ENCODE measurements around the gene MYH15.

MYH15 gene

GRCh38 chr3:108415661-108416060, 94.7 kb downstream of the MYH15 start:
- no peak for DNase-seq (ENCODE audit: low read depth in 2 of 2)

GRCh38 chr3:108414007-108414406, 96.4 kb downstream of the MYH15 start:
- no peak for DNase-seq (ENCODE audit: low read depth in 2 of 2)

GRCh38 chr3:108412121-108412750, 98.2 kb downstream of the MYH15 start:
- no peak for DNase-seq (ENCODE audit: low read depth in 2 of 2)

- no peak for DNase-seq (ENCODE audit: low read depth in 2 of 2)
These were observed 99.8 kb downstream of the MYH15 start for GRCh38 chr3:108410531-108410984.

- no peak for DNase-seq (ENCODE audit: low read depth in 2 of 2)
These were observed 100.6 kb downstream of the MYH15 start for GRCh38 chr3:108409800-108410178.

GRCh38 chr3:108408883-108409799, 101.3 kb downstream of the MYH15 start:
- no peak for DNase-seq (ENCODE audit: low read depth in 2 of 2)

- no peak for DNase-seq (ENCODE audit: low read depth in 2 of 2)
These were observed 102.5 kb downstream of the MYH15 start for GRCh38 chr3:108407886-108408285.

- peak in 1 of 2 donors; percentile 26 for DNase-seq (ENCODE audit: low read depth in 2 of 2)
These were observed 103.7 kb downstream of the MYH15 start for GRCh38 chr3:108406661-108407206.

GRCh38 chr3:108406063-108406660, 104.2 kb downstream of the MYH15 start:
- DNase-seq (ENCODE audit: low read depth in 2 of 2): no peak

- no peak for DNase-seq (ENCODE audit: low read depth in 2 of 2)
These were observed 106.0 kb downstream of the MYH15 start for GRCh38 chr3:108404368-108404767.

GRCh38 chr3:108403686-108404345, 106.6 kb downstream of the MYH15 start:
- DNase-seq (ENCODE audit: low read depth in 2 of 2): no peak

GRCh38 chr3:108403198-108403597, 107.2 kb downstream of the MYH15 start:
- no peak for DNase-seq (ENCODE audit: low read depth in 2 of 2)

- DNase-seq (ENCODE audit: low read depth in 2 of 2): no peak
These were observed 108.6 kb downstream of the MYH15 start for GRCh38 chr3:108401836-108402235.

- no peak for DNase-seq (ENCODE audit: low read depth in 2 of 2)
These were observed 111.9 kb downstream of the MYH15 start for GRCh38 chr3:108398510-108398909.

- no peak for DNase-seq (ENCODE audit: low read depth in 2 of 2)
These were observed 114.1 kb downstream of the MYH15 start for GRCh38 chr3:108396336-108396735.

- DNase-seq (ENCODE audit: low read depth in 2 of 2): no peak
These were observed 115.8 kb downstream of the MYH15 start for GRCh38 chr3:108394563-108394962.

GRCh38 chr3:108394016-108394415, 116.4 kb downstream of the MYH15 start:
- DNase-seq (ENCODE audit: low read depth in 2 of 2): no peak

GRCh38 chr3:108393128-108393900, 117.1 kb downstream of the MYH15 start:
- DNase-seq (ENCODE audit: low read depth in 2 of 2): no peak

GRCh38 chr3:108391917-108392593, 118.3 kb downstream of the MYH15 start:
- DNase-seq (ENCODE audit: low read depth in 2 of 2): no peak

GRCh38 chr3:108389372-108389771, 121.0 kb downstream of the MYH15 start:
- no peak for DNase-seq (ENCODE audit: low read depth in 2 of 2)
